AG04449 (cell line): Measurements from ENCODE around the gene ZFP69.

Experiments used
- CTCF ChIA-PET: fragments of 350-600 bp; formaldehyde crosslinking; extraction: SDS; loops from one replicate; lab custom pipeline; 2021; ENCODE audit warnings: antibody characterized with exemption; lab: Yijun Ruan, JAX
- POLR2A ChIA-PET: fragments of 400-600, 350-600 bp; formaldehyde crosslinking; extraction: SDS; loops from one replicate; lab custom pipeline; 2020; ENCODE audit warnings: antibody characterized with exemption, inconsistent platforms; lab: Yijun Ruan, JAX
- DNase-seq: peaks from one replicate; pipeline ENCODE4 v3.0.0-alpha.2; 2010; ENCODE audit warnings: low read depth, low spot score
- H3K4me3 ChIP-seq: 2 replicates; pipeline ENCODE4 v1.5.1; 2011; ENCODE audit warnings: low read depth, mild to moderate bottlenecking, control low read depth, low read length
- CTCF ChIP-seq: IDR thresholded peaks from one replicate; pipeline ENCODE4 v1.5.1; 2011; ENCODE audit warnings: mild to moderate bottlenecking, moderate library complexity, low read length, control low read depth, inconsistent platforms; ENCODE audit not compliant: insufficient read depth; ENCODE audit errors: missing control alignments

The ZFP69 gene

GRCh38 chr1:40539338-40539737 lies 62.2 kb downstream of the ZFP69 start:
- no peak for DNase-seq
- CTCF ChIA-PET: interaction anchor here (1.0 kb wide), 1 partner anchor 18 kb away, joined by 3 read pairs; no protein-coding TSS in a partner anchor
- H3K4me3 ChIP-seq: no peak overlapping the region
- no peak for TF ChIP-seq CTCF
- POLR2A ChIA-PET: no interaction called here
